PC-3 (cell line): ENCODE results near the gene RAB9B. TPM values are rescaled to one million over a fixed set of nuclear protein-coding genes. Genes with fewer than 3 reads are reported as not detected.
A peak's percentile ranks its signal among the peaks of the same experiment; 100 is the strongest.
"Not testable (repeated sequence)": the region's sequence is repeated elsewhere in the genome, so short reads cannot be mapped to it uniquely, and the experiment has no call there.

Experiments
- ATAC-seq: fragments of 200-7000 bp; cut with Tn5 transposase; 2 replicates; pipeline ENCODE4 v1.9.1; 2020; ENCODE audit warnings: mild to moderate bottlenecking, moderate library complexity
- BruUV-seq: library from RNA; stranded (reverse); fragments of 400-500 nt; replicated peaks from 2 replicates; lab custom pipeline; 2021; lab: Mats Ljungman, UMichigan
- CTCF ChIA-PET: fragments of 300-600 bp; sonication (Branson Sonifier 250); formaldehyde crosslinking; loops from one replicate; lab custom pipeline; 2022; ENCODE audit warnings: antibody characterized with exemption; lab: Charles Lee
- POLR2A ChIA-PET: fragments of 300-600 bp; sonication (Branson Sonifier 250); formaldehyde crosslinking; loops from one replicate; lab custom pipeline; 2022; ENCODE audit warnings: antibody characterized with exemption; ENCODE audit not compliant: unreplicated experiment; lab: Charles Lee
- DNase-seq: peaks from one replicate; pipeline ENCODE4 v3.0.0-alpha.2; 2015
- H2AFZ ChIP-seq: fragments of 300-600 bp; sonication (generic); 2 replicates; pipeline ENCODE4 v1.6.0; 2016; ENCODE audit warnings: antibody characterized with exemption, low read length
- H3F3A ChIP-seq: fragments of 300-600 bp; sonication (generic); one replicate; pipeline ENCODE4 v1.6.0; 2017; ENCODE audit warnings: antibody characterized with exemption, low read length, control low read depth, mild to moderate bottlenecking; ENCODE audit not compliant: unreplicated experiment
- H3K27ac ChIP-seq: fragments of 300-600 bp; sonication (generic); 2 replicates; pipeline ENCODE4 v1.5.1; 2016; ENCODE audit warnings: mild to moderate bottlenecking, low read length
- H3K27me3 ChIP-seq: fragments of 300-600 bp; sonication (generic); 2 replicates; pipeline ENCODE4 v1.6.1; 2016; ENCODE audit warnings: low read length, mixed read lengths
- H3K36me3 ChIP-seq: fragments of 300-600 bp; sonication (generic); 2 replicates; pipeline ENCODE4 v1.6.1; 2016; ENCODE audit warnings: low read depth, mixed run types, low read length, mixed read lengths
- H3K4me1 ChIP-seq: fragments of 300-600 bp; sonication (generic); 2 replicates; pipeline ENCODE4 v1.5.1; 2016; ENCODE audit warnings: low read length; ENCODE audit not compliant: insufficient read depth
- H3K4me2 ChIP-seq: fragments of 300-600 bp; sonication (generic); 2 replicates; pipeline ENCODE4 v1.6.0; 2016; ENCODE audit warnings: low read length
- H3K4me3 ChIP-seq: fragments of 300-600 bp; sonication (generic); 2 replicates; pipeline ENCODE4 v1.5.1; 2016; ENCODE audit warnings: mild to moderate bottlenecking, low read length, mixed read lengths
- H3K79me2 ChIP-seq: fragments of 300-600 bp; sonication (generic); 2 replicates; pipeline ENCODE4 v1.6.1; 2017; ENCODE audit warnings: low read length, mixed read lengths
- H3K9ac ChIP-seq: fragments of 300-600 bp; sonication (generic); 2 replicates; pipeline ENCODE4 v1.6.0; 2016; ENCODE audit warnings: mild to moderate bottlenecking, low read length
- H3K9me2 ChIP-seq: fragments of 300-600 bp; sonication (generic); replicated peaks from 2 replicates; pipeline ENCODE4 v1.6.1; 2016; ENCODE audit warnings: mixed run types, low read length, mixed read lengths
- H3K9me3 ChIP-seq: fragments of 300-600 bp; sonication (generic); 2 replicates; pipeline ENCODE4 v1.6.1; 2016; ENCODE audit warnings: low read length, mixed read lengths
- H4K20me1 ChIP-seq: fragments of 300-600 bp; sonication (generic); 2 replicates; pipeline ENCODE4 v1.6.1; 2016; ENCODE audit warnings: low read length, mixed read lengths
- EZH2 ChIP-seq: fragments of 300-600 bp; sonication (generic); IDR thresholded peaks from one replicate; pipeline ENCODE4 v1.6.1; 2017; ENCODE audit warnings: antibody characterized with exemption, mild to moderate bottlenecking, low read length; ENCODE audit not compliant: unreplicated experiment
- EZH2phosphoT487 ChIP-seq: fragments of 300-600 bp; sonication (generic); IDR thresholded peaks from 2 replicates; pipeline ENCODE4 v1.6.1; 2018; ENCODE audit warnings: mild to moderate bottlenecking, antibody characterized with exemption, low read length, borderline replicate concordance
- intact Hi-C: fragments of 100-400 bp; cut with micrococcal nuclease; formaldehyde crosslinking; loops from 2 replicates; pipeline ENCODE4 v1.9.0; 2023
- total RNA-seq: library from RNA; depleted of rRNA; stranded (reverse); fragments of >200 nt; gene quantifications from 2 replicates; pipeline ENCODE4 v1.2.3, GENCODE V29; 2014
- TF ChIP-seq, protein P1 (sequence below): fragments of 300-600 bp; sonication (generic); conservative IDR thresholded peaks from 2 replicates; pipeline ENCODE4 v1.5.1; 2017; ENCODE audit warnings: antibody characterized with exemption, low read depth, mild to moderate bottlenecking, low read length

The RAB9B gene
- total RNA-seq, 1 experiment from 2014 or later: 1.5 TPM

DNA sequence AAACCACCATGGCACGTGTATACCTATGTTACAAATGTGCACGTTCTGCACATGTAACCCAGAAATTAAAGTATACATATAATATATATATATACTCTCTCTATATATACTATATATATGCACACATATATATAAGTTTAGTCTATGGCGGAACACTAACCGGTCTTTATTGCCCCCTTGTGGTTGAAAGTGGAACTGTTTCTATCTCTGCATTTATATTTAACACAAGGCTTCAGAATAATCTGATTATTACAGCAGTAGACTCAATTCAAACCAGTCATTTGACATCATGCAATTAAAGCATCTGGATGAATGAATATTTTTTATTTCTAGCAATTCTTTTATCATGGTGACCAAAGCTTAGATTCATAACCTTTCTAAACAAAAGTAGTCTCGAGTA lies 14.6 kb downstream of the RAB9B start:
- intact Hi-C loops: loop anchor here (1.0 to 5.0 kb wide), 3 partner anchors 105 to 284 kb away; partner anchors contain the start of gene TMEM31
- BruUV-seq: no TSS peak
- DNase-seq: peak; percentile 87
- Histone ChIP-seq H3K27me3 (no peaks in the 10 kb centered on the region), H3K27ac (no peak overlapping the region), H3K4me3 (no peak overlapping the region), H2AFZ (no peak overlapping the region), H3K9me2 (no peaks in the 10 kb centered on the region), H3K4me1 (no peaks in the 10 kb centered on the region), H3K9me3 (no peaks in the 10 kb centered on the region), H3K4me2 (no peak overlapping the region), H3K79me2 (no peaks in the 10 kb centered on the region), H3K36me3 (no peaks in the 10 kb centered on the region), H3K9ac (no peak overlapping the region), H3F3A (no peaks in the 10 kb centered on the region), H4K20me1 (no peaks in the 10 kb centered on the region)
- CTCF ChIA-PET: no interaction called here
- POLR2A ChIA-PET: no interaction called here
- ATAC-seq: peak; percentile 60
- TF ChIP-seq, protein P1, sequence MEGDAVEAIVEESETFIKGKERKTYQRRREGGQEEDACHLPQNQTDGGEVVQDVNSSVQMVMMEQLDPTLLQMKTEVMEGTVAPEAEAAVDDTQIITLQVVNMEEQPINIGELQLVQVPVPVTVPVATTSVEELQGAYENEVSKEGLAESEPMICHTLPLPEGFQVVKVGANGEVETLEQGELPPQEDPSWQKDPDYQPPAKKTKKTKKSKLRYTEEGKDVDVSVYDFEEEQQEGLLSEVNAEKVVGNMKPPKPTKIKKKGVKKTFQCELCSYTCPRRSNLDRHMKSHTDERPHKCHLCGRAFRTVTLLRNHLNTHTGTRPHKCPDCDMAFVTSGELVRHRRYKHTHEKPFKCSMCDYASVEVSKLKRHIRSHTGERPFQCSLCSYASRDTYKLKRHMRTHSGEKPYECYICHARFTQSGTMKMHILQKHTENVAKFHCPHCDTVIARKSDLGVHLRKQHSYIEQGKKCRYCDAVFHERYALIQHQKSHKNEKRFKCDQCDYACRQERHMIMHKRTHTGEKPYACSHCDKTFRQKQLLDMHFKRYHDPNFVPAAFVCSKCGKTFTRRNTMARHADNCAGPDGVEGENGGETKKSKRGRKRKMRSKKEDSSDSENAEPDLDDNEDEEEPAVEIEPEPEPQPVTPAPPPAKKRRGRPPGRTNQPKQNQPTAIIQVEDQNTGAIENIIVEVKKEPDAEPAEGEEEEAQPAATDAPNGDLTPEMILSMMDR: peak; percentile 56
- TF ChIP-seq EZH2phosphoT487 (no peak), EZH2 (no peak)

DNA sequence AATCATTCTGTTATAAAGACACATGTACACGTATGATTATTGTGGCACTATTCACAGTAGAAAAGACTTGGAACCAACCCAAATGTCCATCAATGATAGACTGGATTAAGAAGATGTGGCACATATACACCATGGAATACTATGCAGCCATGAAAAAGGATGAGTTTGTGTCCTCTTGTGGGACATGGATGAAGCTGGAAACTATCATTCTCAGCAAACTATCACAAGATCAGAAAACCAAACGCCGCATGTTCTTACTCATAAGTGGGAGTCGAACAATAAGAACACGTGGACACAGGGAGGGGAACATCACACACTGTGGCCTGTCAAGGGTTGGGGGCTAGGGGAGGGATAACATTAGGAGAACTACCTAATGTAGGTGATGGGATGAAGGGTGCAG lies 15.0 kb downstream of the RAB9B start:
- H3K4me1 ChIP-seq, H3K4me2 ChIP-seq, H3K79me2 ChIP-seq, DNase-seq, BruUV-seq, H4K20me1 ChIP-seq, H3K9me2 ChIP-seq, H2AFZ ChIP-seq, H3K27me3 ChIP-seq, ATAC-seq, POLR2A ChIA-PET, H3K9me3 ChIP-seq, H3K36me3 ChIP-seq, H3F3A ChIP-seq, H3K27ac ChIP-seq, H3K9ac ChIP-seq, H3K4me3 ChIP-seq: not testable (repeated sequence)
- intact Hi-C loops: loop anchor here (1.0 to 5.0 kb wide), 3 partner anchors 105 to 284 kb away; partner anchors contain the start of gene TMEM31
- CTCF ChIA-PET: interaction anchor here (0.6 kb wide), 1 partner anchor 146 kb away, joined by 4 read pairs; no protein-coding TSS in a partner anchor

DNA sequence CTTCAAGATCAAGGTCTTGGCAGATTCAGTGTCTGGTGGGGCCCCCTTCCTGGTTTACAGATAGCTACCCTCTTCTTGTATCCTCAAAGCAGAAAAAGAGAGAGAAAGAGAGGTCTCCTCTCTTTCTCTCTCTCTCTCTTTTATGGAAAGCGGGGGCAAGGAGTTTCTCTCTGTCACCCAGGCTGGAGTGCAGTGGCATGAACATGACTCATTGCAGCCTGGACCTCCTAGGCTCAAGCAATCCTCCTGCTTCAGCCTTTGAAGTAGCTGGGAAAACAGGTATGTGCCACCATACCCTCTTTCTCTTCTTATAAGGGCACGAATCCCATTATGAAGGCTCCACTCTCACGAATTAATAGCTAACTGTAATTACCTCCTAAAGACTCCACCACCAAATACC lies 20.2 kb downstream of the RAB9B start:
- POLR2A ChIA-PET: no interaction called here

More for the DNA sequence above, 20.2 kb downstream of the RAB9B start:
- TF ChIP-seq, protein P1: no peak
- TF ChIP-seq EZH2 (no peak), EZH2phosphoT487 (no peak)
- no TSS peak for BruUV-seq
- no peak overlapping the region for H3K9ac ChIP-seq
- no peaks in the 10 kb centered on the region for H3K27me3 ChIP-seq
- intact Hi-C loops: no loop called here
- H3K27ac ChIP-seq: no peak overlapping the region
- H3K9me3 ChIP-seq: no peaks in the 10 kb centered on the region
- H3F3A ChIP-seq: no peaks in the 10 kb centered on the region
- peaks cover 3% of the 10 kb centered on the region; the same call in 1 of the 2 replicates for H3K4me1 ChIP-seq
- H3K9me2 ChIP-seq: no peaks in the 10 kb centered on the region
- H3K4me3 ChIP-seq: no peak overlapping the region
- H3K79me2 ChIP-seq: no peaks in the 10 kb centered on the region
- no peak for ATAC-seq
- H4K20me1 ChIP-seq: no peaks in the 10 kb centered on the region
- no peaks in the 10 kb centered on the region for H3K36me3 ChIP-seq
- H3K4me2 ChIP-seq: no peak overlapping the region
- DNase-seq: no peak
- no peak overlapping the region for H2AFZ ChIP-seq
- CTCF ChIA-PET: no interaction called here
